Gastrocnemius medialis (tissue), 4 donors: Measurements from ENCODE around the gene ZNHIT1.

Experiments
- CTCF ChIP-seq, 5 experiments: fragments of 450-650 bp in 3 of 5; fragments of 200-600 bp in 2 of 5; sonication (generic) in 2 of 5; IDR thresholded peaks in 4 of 5; conservative IDR thresholded peaks in 1 of 5; 1 replicate in 4 of 5; 2 replicates in 1 of 5; pipeline ENCODE4 v1.5.1; 2016 to 2019; ENCODE audit warnings: antibody characterized with exemption in 5 of 5, mild to moderate bottlenecking in 3 of 5, moderate library complexity in 3 of 5
- POLR2A ChIP-seq, 2 donors: fragments of 450-650 bp; IDR thresholded peaks; one replicate each; pipeline ENCODE4 v1.6.1; 2017; ENCODE audit warnings: antibody characterized with exemption in 2 of 2, mild to moderate bottlenecking in 2 of 2, moderate library complexity in 2 of 2

- TF ChIP-seq CTCF (IDR thresholded peaks at IDR 0.05 in 4 of 5, conservative IDR thresholded peaks at IDR 0.05 in 1 of 5) (no peak), POLR2A (IDR thresholded peaks at IDR 0.05) (no peak)
Measured at GRCh38 chr7:101168412-101169049, 49.4 kb upstream of the ZNHIT1 start.
